GM23248 (cell line): ENCODE data around the gene NAV2. TPM values are rescaled to one million over a fixed set of nuclear protein-coding genes. Genes with fewer than 3 reads are reported as not detected.

Experiments used
- DNase-seq: peaks from one replicate; pipeline ENCODE4 v3.0.0-alpha.2; 2015
- H2AFZ ChIP-seq: fragments of 200-600 bp; sonication (generic); 2 replicates; pipeline ENCODE4 v1.6.1; 2016; ENCODE audit warnings: antibody characterized with exemption
- H3F3A ChIP-seq: fragments of 200-600 bp; sonication (generic); 2 replicates; pipeline ENCODE4 v1.6.1; 2016; ENCODE audit warnings: mild to moderate bottlenecking, antibody characterized with exemption, mixed run types; ENCODE audit not compliant: insufficient read depth
- H3K27ac ChIP-seq: fragments of 200-600 bp; sonication (generic); 2 replicates; pipeline ENCODE4 v1.5.1; 2016; ENCODE audit warnings: mild to moderate bottlenecking
- H3K27me3 ChIP-seq: fragments of 200-600 bp; sonication (generic); replicated peaks from 2 replicates; pipeline ENCODE4 v1.6.1; 2016; ENCODE audit warnings: mild to moderate bottlenecking; ENCODE audit not compliant: insufficient read depth
- H3K36me3 ChIP-seq: fragments of 200-600 bp; sonication (generic); 2 replicates; pipeline ENCODE4 v1.6.1; 2016; ENCODE audit warnings: low read depth, mild to moderate bottlenecking
- H3K4me1 ChIP-seq: fragments of 200-600 bp; sonication (generic); 2 replicates; pipeline ENCODE4 v1.6.1; 2016; ENCODE audit warnings: mild to moderate bottlenecking; ENCODE audit not compliant: insufficient read depth
- H3K4me2 ChIP-seq: fragments of 200-600 bp; sonication (generic); one replicate; pipeline ENCODE4 v1.6.1; 2016; ENCODE audit warnings: mild to moderate bottlenecking; ENCODE audit not compliant: unreplicated experiment
- H3K4me3 ChIP-seq: fragments of 200-600 bp; sonication (generic); 2 replicates; pipeline ENCODE4 v1.5.1; 2016; ENCODE audit warnings: mild to moderate bottlenecking
- H3K79me2 ChIP-seq: fragments of 200-600 bp; sonication (generic); 2 replicates; pipeline ENCODE4 v1.6.1; 2016; ENCODE audit warnings: mild to moderate bottlenecking; ENCODE audit not compliant: insufficient read depth
- H3K9ac ChIP-seq: fragments of 200-600 bp; sonication (generic); 2 replicates; pipeline ENCODE4 v1.6.1; 2016; ENCODE audit warnings: mild to moderate bottlenecking
- H3K9me2 ChIP-seq: fragments of 200-600 bp; sonication (generic); 2 replicates; pipeline ENCODE4 v1.6.1; 2016; ENCODE audit warnings: mixed run types, mild to moderate bottlenecking, moderate library complexity; ENCODE audit not compliant: insufficient read depth
- H3K9me3 ChIP-seq: fragments of 200-600 bp; sonication (generic); one replicate; pipeline ENCODE4 v1.6.1; 2017; ENCODE audit warnings: low read depth
- H4K20me1 ChIP-seq: fragments of 200-600 bp; sonication (generic); 2 replicates; pipeline ENCODE4 v1.6.0; 2016; ENCODE audit not compliant: insufficient read depth
- EZH2 ChIP-seq: fragments of 200-600 bp; sonication (generic); IDR thresholded peaks from 2 replicates; pipeline ENCODE4 v1.6.1; 2018; ENCODE audit warnings: antibody characterized with exemption, mild to moderate bottlenecking; ENCODE audit not compliant: insufficient read depth, poor library complexity, severe bottlenecking
- EZH2phosphoT487 ChIP-seq: fragments of 200-600 bp; sonication (generic); IDR thresholded peaks from 2 replicates; pipeline ENCODE4 v1.6.1; 2018; ENCODE audit warnings: antibody characterized with exemption, moderate library complexity, mild to moderate bottlenecking, low read depth; ENCODE audit not compliant: insufficient read depth
- WGBS, 2 experiments: methylation state at CpG; one replicate each; pipeline ENCODE4 v1.1.6; 2015 to 2017; ENCODE audit warnings: low lambda C conversion rate in 2 of 2, low coverage in 1 of 2; ENCODE audit errors: missing lambda C conversion rate in 2 of 2; 5-methylcytosine and 5-hydroxymethylcytosine counted together
- in situ Hi-C: fragments of 300-500 bp; cut with MboI; formaldehyde crosslinking; loops from 2 replicates; pipeline ENCODE4 v1.15.0; 2020
- polyA plus RNA-seq: library from polyadenylated mRNA; unstranded; fragments of >200 nt; fragmentation: Nextera tagmentation; extraction: Ambion mirVana; gene quantifications from 2 replicates; pipeline ENCODE4 v1.2.1, GENCODE V29; 2016
- total RNA-seq: library from RNA; depleted of rRNA; stranded (reverse); fragments of >200 nt; shearing (Covaris generic); gene quantifications from 2 replicates; pipeline ENCODE4 v1.2.3, GENCODE V29; 2014

NAV2 gene
- total and polyA plus RNA-seq, 2 experiments from 2014 or later = 5.7 to 11.9 TPM

DNA sequence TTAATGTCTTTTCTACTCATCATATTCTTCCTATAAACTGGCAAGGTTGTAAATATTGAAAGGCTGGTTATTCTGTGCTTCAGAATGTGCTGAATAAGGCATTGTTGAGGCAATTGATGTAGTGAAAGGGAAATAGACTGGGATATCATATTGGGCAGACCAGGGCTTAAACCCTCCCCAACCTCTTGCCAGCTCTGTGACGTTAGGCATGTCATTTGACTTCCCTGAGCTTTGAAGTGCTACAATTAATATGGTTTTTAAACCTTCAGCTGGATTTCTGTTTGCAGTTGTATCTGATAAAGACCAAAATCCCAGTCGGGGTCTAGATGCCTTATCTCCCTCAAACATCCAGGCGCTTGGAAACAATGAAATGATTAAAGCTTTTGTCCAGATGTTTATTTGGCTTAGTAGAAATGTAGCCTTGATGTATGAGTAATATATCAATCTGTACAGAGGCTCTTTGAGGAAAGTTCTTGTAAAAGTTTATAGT lies 239.5 kb downstream of the NAV2 start:
- no peak overlapping the region for H3K27ac ChIP-seq

DNA sequence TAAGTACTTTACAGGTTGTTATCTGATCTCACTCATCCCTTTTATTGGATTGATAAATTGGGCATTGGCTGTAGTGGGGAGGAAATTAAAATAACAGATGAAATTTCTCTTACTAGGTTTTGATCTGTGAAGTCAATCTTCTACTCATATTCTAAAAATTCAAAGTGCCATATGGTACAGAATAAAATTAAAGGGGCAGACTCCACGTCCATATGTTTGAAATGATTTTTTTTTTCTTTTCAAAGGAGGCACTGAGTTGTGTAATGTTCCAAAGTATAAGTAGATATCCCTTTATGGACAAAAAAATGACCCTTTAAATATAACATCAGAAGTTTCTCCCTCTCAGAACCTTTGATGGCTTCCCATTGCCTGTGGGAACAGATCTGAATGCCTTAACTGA lies 240.3 kb downstream of the NAV2 start:
- H3K4me2 ChIP-seq = no peak overlapping the region

More for the DNA sequence above, 239.5 kb downstream of the NAV2 start:
- TF ChIP-seq EZH2phosphoT487 = no peak
- no peak for TF ChIP-seq EZH2
- Histone ChIP-seq H2AFZ (no peak overlapping the region), H3K9me2 (no peaks in the 10 kb centered on the region), H3K36me3 (peaks cover 11% of the 10 kb centered on the region; the same call in 1 of the 2 replicates), H4K20me1 (no peaks in the 10 kb centered on the region), H3K4me1 (peaks cover 14% of the 10 kb centered on the region), H3K27me3 (no peaks in the 10 kb centered on the region), H3K4me3 (no peak overlapping the region), H3F3A (peaks cover 35% of the 10 kb centered on the region), H3K9ac (no peak overlapping the region), H3K9me3 (no peaks in the 10 kb centered on the region), H3K79me2 (peaks cover 53% of the 10 kb centered on the region), H3K4me2 (no peak overlapping the region)
- no peak for DNase-seq
- in situ Hi-C loops = no loop called here
- WGBS, 2 experiments = 81 to 91% methylated on average over 3 of the region's 3 CpGs

DNA sequence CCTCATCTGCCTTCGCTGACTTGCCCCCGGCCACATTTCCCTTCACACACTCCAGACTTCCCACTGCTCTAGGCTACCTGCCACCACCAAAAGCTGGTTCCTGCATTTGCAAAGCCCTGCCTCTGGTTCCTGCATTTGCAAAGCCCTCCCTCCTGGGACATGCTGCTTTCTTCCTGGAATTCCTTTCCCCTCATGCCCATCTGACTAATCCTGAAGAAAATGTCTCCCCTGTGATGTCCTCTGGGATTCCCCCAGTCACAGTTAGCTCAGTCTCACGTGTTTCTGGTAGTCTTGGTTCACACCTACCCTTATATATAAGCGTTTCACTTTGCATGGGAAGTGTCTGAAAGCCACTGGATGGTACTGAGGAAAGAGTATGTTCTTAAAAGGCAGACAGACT lies 240.7 kb downstream of the NAV2 start:
- H3K9ac ChIP-seq = no peak overlapping the region
- WGBS, 2 experiments = 71 to 76% methylated on average over 4 of the region's 4 CpGs
- no peak overlapping the region for H3K4me3 ChIP-seq

More for the DNA sequence above, 240.3 kb downstream of the NAV2 start:
- H3K27me3 ChIP-seq = no peaks in the 10 kb centered on the region
- H2AFZ ChIP-seq = no peak overlapping the region
- in situ Hi-C loops = no loop called here
- no peak overlapping the region for H3K27ac ChIP-seq
- no peak overlapping the region for H3K9ac ChIP-seq
- H3K79me2 ChIP-seq = peaks cover 58% of the 10 kb centered on the region
- DNase-seq = no peak
- H4K20me1 ChIP-seq = no peaks in the 10 kb centered on the region
- no peaks in the 10 kb centered on the region for H3K9me3 ChIP-seq
- peaks cover 11% of the 10 kb centered on the region; the same call in 1 of the 2 replicates for H3K36me3 ChIP-seq
- H3F3A ChIP-seq = peaks cover 29% of the 10 kb centered on the region
- H3K9me2 ChIP-seq = no peaks in the 10 kb centered on the region
- WGBS, 2 experiments = 94 to 97% methylated on average over 1 of the region's 1 CpG
- H3K4me3 ChIP-seq = no peak overlapping the region
- TF ChIP-seq EZH2 (no peak), EZH2phosphoT487 (no peak)
- peaks cover 14% of the 10 kb centered on the region for H3K4me1 ChIP-seq

DNA sequence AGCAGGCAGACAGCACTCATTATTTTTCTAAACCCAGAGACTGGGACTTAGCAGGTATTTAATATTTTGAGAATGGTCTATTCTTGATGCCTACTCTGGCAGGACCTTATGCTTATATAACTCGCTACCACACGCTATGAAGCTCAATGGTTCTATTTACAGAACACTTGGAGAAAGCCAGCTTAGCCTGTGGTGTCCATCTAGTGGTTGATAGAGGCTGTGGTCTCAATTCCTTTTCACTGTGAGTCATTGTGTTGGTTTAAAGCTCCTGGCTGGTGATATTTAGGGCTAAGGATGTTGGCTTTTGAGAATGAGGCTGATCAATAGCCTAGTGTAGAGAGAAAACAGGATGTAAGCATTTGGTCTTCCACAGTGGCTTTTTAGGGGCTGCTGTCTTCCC lies 241.3 kb downstream of the NAV2 start:
- H4K20me1 ChIP-seq = no peaks in the 10 kb centered on the region
- peaks cover 68% of the 10 kb centered on the region for H3K79me2 ChIP-seq
- H3F3A ChIP-seq = peaks cover 25% of the 10 kb centered on the region
- WGBS, 2 experiments = 93 to 95% methylated on average over 2 of the region's 2 CpGs
- H3K9me3 ChIP-seq = no peaks in the 10 kb centered on the region
- peak; percentile 84 for DNase-seq
- no peak overlapping the region for H3K4me3 ChIP-seq
- peaks cover 9% of the 10 kb centered on the region; the same call in 1 of the 2 replicates for H3K36me3 ChIP-seq
- H3K4me2 ChIP-seq = no peak overlapping the region
- in situ Hi-C loops = no loop called here
- peaks cover 14% of the 10 kb centered on the region for H3K4me1 ChIP-seq
- H3K9ac ChIP-seq = peak overlapping the region; percentile 24; the same call in 1 of the 2 replicates
- no peaks in the 10 kb centered on the region for H3K27me3 ChIP-seq
- H3K27ac ChIP-seq = peak overlapping the region; percentile 29; the same call in 1 of the 2 replicates
- no peak for TF ChIP-seq EZH2phosphoT487
- no peak for TF ChIP-seq EZH2
- no peak overlapping the region for H2AFZ ChIP-seq
- no peaks in the 10 kb centered on the region for H3K9me2 ChIP-seq

More for the DNA sequence above, 240.7 kb downstream of the NAV2 start:
- H3K4me2 ChIP-seq = no peak overlapping the region
- DNase-seq = peak; percentile 69
- no peaks in the 10 kb centered on the region for H3K9me2 ChIP-seq
- peaks cover 14% of the 10 kb centered on the region for H3K4me1 ChIP-seq
- H3F3A ChIP-seq = peaks cover 25% of the 10 kb centered on the region
- in situ Hi-C loops = no loop called here
- no peaks in the 10 kb centered on the region for H3K27me3 ChIP-seq
- no peaks in the 10 kb centered on the region for H4K20me1 ChIP-seq
- peak overlapping the region; percentile 29; the same call in 1 of the 2 replicates for H3K27ac ChIP-seq
- H3K36me3 ChIP-seq = peaks cover 11% of the 10 kb centered on the region; the same call in 1 of the 2 replicates
- H3K79me2 ChIP-seq = peaks cover 63% of the 10 kb centered on the region
- no peak overlapping the region for H2AFZ ChIP-seq
- TF ChIP-seq EZH2phosphoT487 (no peak), EZH2 (no peak)
- H3K9me3 ChIP-seq = no peaks in the 10 kb centered on the region
